ENCODE measurements around the gene RNF213.
A peak's percentile ranks its signal among the peaks of the same experiment; 100 is the strongest.
"Not testable (repeated sequence)": the region's sequence is repeated elsewhere in the genome, so short reads cannot be mapped to it uniquely, and the experiment has no call there.

RNF213 gene

GRCh38 chr17:80323982-80324381 is 63.3 kb downstream of the RNF213 start:
- DNase-seq: no peak

DNA sequence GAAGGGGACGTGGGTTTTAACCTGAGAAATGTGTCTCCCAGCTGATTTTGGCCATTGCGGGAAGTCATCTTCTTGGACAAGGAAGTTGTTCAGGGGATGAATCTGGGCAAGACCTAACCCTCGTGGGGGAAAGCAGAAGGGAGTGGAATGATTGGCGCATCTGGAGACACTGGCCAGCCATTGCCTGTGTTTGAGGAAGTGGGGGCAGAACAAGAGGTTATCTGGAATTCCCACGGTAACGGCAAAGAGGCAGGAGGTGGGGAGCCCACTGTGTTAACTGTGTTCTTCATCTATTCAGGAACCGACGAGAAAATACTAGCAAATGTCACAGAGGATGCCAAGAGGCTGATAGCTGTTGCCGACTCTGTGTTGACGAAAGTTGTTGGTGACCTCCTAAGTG is 66.9 kb downstream of the RNF213 start:
- DNase-seq: no peak

DNA sequence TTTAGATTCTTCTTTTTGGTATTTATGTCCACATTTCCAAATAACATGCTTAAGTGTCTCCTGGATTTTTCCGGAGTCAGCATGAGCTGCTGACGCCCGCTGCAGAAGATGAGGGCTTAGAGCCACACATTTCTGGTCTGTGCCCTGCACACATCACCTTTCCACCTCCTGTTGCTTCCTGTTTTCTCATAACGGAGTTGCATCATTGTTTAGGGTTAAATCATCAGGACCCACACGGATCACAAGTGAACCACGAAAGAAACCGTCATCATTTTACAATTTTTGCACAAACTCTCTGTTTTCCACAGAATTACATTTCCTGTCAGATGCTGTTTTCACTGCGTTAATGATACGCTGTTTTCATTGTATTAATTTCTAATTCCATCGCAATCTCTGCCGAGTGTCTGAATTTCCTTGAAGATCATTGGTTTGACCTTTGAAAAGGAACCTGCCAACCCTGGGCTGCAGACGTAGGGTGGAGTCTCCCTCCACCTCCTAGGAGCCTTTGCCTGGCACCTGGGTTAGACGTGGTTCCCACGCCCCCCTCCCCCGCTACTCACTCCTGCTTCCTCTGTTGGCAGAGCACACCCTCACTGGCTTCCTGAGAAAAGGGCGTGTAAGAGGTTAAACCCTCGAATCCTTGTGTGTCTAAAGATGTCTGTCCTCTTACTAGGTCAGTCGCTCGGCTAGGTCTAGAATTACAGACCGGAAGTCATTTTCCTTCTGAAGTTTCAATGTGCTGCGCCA is 68.2 kb downstream of the RNF213 start:
- no peak for DNase-seq

GRCh38 chr17:80329421-80329820 is 68.8 kb downstream of the RNF213 start:
- not testable (repeated sequence) for DNase-seq

GRCh38 chr17:80330276-80330675 is 69.6 kb downstream of the RNF213 start:
- DNase-seq: no peak

DNA sequence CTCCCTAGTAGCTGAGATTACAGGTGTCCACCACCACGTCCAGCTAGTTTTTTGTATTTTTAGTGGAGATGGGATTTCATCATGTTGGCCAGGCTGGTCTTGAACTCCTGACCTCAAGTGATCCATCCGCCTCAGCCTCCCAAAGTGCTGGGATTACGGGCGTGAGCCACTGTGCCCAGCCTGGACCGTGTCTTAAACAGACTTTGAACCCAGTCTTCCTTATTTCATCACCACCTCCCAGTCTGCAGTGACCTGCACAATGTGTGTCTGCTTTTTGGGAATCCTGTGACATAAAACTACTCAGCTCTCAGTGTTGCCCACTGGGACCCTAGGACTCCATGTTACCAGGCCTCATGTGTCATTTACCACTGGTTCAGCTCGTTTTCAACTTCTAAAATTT is 70.3 kb downstream of the RNF213 start:
- DNase-seq: not testable (repeated sequence)

- DNase-seq: no peak
These were observed 71.2 kb downstream of the RNF213 start for GRCh38 chr17:80331820-80332219.

GRCh38 chr17:80337195-80337895 is 76.7 kb downstream of the RNF213 start:
- no peak for DNase-seq

DNA sequence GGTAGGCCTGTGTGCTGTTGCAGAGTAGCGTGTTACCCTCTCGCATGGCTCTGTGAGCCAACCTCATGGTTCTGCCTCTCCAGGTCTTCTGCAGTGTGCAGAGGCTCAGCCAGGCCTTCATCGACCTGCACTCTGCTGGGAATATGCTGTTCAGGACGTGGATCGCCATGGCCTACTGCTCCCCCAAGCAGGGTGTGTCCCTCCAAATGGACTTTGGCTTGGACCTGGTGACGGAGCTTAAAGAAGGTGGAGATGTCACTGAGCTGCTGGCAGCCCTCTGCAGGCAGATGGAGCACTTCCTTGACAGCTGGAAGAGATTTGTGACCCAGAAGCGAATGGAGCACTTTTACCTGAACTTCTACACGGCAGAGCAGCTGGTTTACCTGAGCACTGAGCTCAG is 78.5 kb downstream of the RNF213 start:
- no peak for DNase-seq

DNA sequence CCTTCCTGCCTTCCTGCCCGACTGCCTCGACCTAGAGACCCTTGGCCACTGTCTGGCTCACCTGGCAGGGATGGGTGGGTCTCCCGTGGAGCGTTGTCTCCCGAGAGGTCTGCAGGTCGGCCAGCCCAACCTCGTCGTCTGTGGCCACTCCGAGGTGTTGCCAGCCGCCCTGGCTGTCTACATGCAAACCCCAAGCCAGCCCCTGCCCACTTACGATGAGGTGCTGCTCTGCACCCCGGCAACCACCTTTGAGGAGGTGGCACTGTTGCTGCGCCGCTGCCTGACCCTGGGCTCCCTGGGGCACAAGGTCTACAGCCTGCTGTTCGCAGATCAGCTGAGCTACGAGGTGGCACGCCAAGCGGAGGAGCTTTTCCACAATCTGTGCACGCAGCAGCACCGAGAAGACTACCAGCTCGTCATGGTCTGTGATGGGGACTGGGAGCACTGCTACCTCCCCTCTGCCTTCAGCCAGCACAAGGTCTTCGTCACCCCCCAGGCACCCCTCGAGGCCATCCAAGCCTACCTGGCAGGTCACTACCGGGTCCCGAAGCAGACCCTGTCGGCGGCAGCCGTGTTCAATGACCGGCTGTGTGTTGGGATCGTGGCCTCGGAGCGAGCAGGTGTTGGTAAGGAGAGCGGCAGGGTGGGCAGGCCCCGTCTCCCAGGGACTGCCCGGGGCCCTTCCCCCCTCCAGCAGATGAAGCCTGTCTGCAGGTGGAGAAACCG is 79.2 kb downstream of the RNF213 start:
- no peak for DNase-seq

DNA sequence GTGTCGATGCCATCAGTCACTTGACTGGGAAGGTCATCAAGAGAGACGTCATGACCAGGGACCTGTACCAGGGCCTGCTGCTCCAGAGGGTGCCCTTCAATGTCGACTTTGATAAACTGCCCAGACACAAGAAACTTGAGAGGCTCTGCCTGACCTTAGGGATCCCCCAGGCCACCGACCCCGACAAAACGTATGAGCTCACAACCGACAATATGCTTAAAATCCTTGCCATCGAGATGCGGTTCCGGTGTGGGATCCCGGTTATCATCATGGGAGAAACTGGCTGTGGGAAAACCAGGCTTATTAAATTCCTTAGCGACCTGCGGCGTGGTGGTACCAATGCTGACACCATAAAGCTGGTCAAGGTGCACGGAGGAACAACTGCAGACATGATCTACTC is 84.7 kb downstream of the RNF213 start:
- no peak for DNase-seq

GRCh38 chr17:80345841-80346497 is 85.3 kb downstream of the RNF213 start:
- no peak for DNase-seq

- DNase-seq: no peak
These were observed 86.0 kb downstream of the RNF213 start for GRCh38 chr17:80346498-80347275.

DNA sequence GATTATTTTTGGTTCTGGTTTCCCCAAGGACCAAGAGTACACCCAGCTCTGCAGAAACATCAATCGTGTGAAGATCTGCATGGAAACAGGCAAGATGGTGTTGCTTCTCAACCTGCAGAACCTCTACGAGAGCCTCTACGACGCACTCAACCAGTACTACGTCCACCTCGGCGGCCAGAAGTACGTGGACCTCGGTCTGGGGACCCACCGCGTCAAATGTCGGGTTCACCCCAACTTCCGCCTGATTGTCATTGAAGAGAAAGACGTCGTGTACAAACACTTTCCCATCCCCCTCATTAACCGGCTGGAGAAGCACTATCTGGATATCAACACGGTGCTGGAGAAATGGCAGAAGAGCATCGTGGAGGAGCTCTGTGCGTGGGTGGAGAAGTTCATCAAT is 86.9 kb downstream of the RNF213 start:
- DNase-seq: no peak

- DNase-seq: no peak
These were observed 87.3 kb downstream of the RNF213 start for GRCh38 chr17:80347948-80348351.

GRCh38 chr17:80348551-80349150 is 88.0 kb downstream of the RNF213 start:
- DNase-seq: no peak

DNA sequence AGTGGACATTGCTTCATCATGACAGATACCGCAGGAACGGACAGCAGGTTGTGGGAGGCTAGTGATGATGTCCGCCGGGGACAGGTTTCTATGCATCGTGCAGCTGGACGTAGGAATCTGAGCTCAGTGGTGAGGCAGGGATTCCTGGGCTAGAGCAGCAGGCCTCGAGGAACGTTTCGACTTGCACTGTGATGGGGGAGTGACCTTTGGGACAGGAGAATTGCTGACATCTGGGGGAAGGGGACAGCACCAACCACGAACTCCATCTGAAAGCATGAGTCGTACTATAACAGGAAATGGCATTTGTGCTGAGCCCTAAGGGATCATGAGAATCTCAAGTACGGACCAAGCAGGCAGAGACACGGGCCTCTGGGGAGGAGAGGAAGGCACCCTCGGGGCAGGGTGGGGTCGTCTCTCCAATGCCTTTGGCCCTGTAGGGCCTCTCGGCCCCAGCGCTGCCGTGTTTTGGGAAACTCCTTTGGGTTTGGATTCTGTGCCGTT is 88.5 kb downstream of the RNF213 start:
- DNase-seq: no peak

DNA sequence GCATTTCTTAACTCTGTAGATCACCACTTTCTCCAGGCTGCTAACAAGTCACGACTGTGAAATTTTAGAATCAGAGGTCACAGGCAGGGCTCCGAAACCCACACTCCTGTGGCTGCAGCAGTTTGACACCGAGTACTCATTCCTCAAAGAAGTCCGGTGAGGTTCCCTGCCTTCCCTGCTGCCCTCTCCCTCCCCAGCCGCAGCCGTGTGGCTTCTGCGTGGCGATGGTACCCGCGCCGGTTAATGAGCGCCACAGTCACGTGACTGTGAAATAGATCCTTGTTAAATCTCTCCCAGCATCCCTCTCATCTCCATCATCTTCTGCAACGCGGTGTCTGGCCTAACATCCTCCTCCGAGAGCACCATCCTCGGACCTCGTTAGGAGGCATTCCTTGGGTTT is 89.1 kb downstream of the RNF213 start:
- DNase-seq: no peak

GRCh38 chr17:80352216-80352895 is 91.7 kb downstream of the RNF213 start:
- no peak for DNase-seq

- peak; percentile 79 for DNase-seq
These were observed 92.5 kb downstream of the RNF213 start for GRCh38 chr17:80352991-80353665.

All from NCI-H2171 treated with DMSO at 0.1 percent for 48 hours (cell line).